A549 (cell line): Measurements from ENCODE around the gene ABCA4. TPM values are rescaled to one million over a fixed set of nuclear protein-coding genes. Genes with fewer than 3 reads are reported as not detected.
A peak's percentile ranks its signal among the peaks of the same experiment; 100 is the strongest.

Source experiments
- ATAC-seq, 2 experiments: fragments of 200-7000 bp in 1 of 2; fragments of >200 bp in 1 of 2; cut with Nextera tagmentation in 1 of 2; cut with Tn5 transposase in 1 of 2; 3 replicates each; pipeline versions ENCODE4 v1.8.0 to v1.9.1; 2018 to 2020; ENCODE audit warnings: mild to moderate bottlenecking in 1 of 2, moderate library complexity in 1 of 2
- CTCF ChIA-PET: fragments of 300-600 bp; sonication (Branson Sonifier 250); formaldehyde crosslinking; extraction: SDS; loops from one replicate; lab custom pipeline; 2021; ENCODE audit warnings: antibody characterized with exemption, inconsistent platforms; lab: Yijun Ruan, JAX
- POLR2A ChIA-PET: fragments of 350-600 bp; formaldehyde crosslinking; extraction: SDS; loops from one replicate; lab custom pipeline; 2021; ENCODE audit warnings: antibody characterized with exemption, inconsistent platforms; lab: Yijun Ruan, JAX
- DNase-seq, 2 experiments: peaks; one replicate each; pipeline versions ENCODE4 v3.0.0 to v3.0.0-alpha.2; 2011 to 2016; ENCODE audit warnings: low read depth in 1 of 2, low spot score in 1 of 2
- FAIRE-seq: peaks from 2 replicates; lab custom pipeline; 2011; peaks lifted over from hg19 to GRCh38; lab: Jason Lieb, UNC
- H3K27ac ChIP-seq, 2 experiments: fragments of >200 bp; sonication (Bioruptor Twin); formaldehyde crosslinking; 3 replicates each; pipeline ENCODE4 v1.5.1; 2016 to 2017
- H3K4me1 ChIP-seq: fragments of >200 bp; sonication (Bioruptor Twin); formaldehyde crosslinking; 3 replicates; pipeline ENCODE4 v1.6.1; 2016
- H3K4me2 ChIP-seq: fragments of >200 bp; sonication (Bioruptor Twin); formaldehyde crosslinking; 3 replicates; pipeline ENCODE4 v1.6.1; 2016
- H3K4me3 ChIP-seq: fragments of >200 bp; sonication (Bioruptor Twin); formaldehyde crosslinking; 3 replicates; pipeline ENCODE4 v1.5.1; 2016
- H3K9me3 ChIP-seq: fragments of >200 bp; sonication (Bioruptor Twin); formaldehyde crosslinking; 3 replicates; pipeline ENCODE4 v1.6.1; 2016
- BHLHE40 ChIP-seq: IDR thresholded peaks from 2 replicates; pipeline ENCODE4 v1.6.1; 2012; ENCODE audit warnings: low read depth, low read length, inconsistent platforms
- CEBPB ChIP-seq, 2 experiments: fragments of >200 bp in 1 of 2; sonication (Bioruptor Twin) in 1 of 2; formaldehyde crosslinking in 1 of 2; IDR thresholded peaks; 2 replicates each; pipeline ENCODE4 v1.6.1; 2012 to 2016
- CTCF ChIP-seq: fragments of >200 bp; sonication (Bioruptor Twin); formaldehyde crosslinking; IDR thresholded peaks from 3 replicates; pipeline ENCODE4 v1.5.1; 2016
- EHF ChIP-seq: fragments of 250-450 bp; sonication (Bioruptor Pico); IDR thresholded peaks from 2 replicates; pipeline ENCODE4 v1.5.0; 2020; ENCODE audit warnings: mild to moderate bottlenecking
- ELK1 ChIP-seq: fragments of 150-350 bp; IDR thresholded peaks from 2 replicates; pipeline ENCODE4 v1.6.1; 2014; ENCODE audit warnings: low read depth, mild to moderate bottlenecking, low read length
- EP300 ChIP-seq, 2 experiments: fragments of >200 bp; sonication (Bioruptor Twin); formaldehyde crosslinking; IDR thresholded peaks; 2 replicates in 1 of 2; 3 replicates in 1 of 2; pipeline ENCODE4 v1.6.1; 2016 to 2017
- FOSL2 ChIP-seq, 2 experiments: fragments of 450-650 bp in 1 of 2; fragments of >200 bp in 1 of 2; sonication (Bioruptor Twin) in 1 of 2; formaldehyde crosslinking; IDR thresholded peaks; 2 replicates each; pipeline versions ENCODE4 v1.5.0 to v1.6.1; 2016 to 2020; ENCODE audit warnings: mild to moderate bottlenecking in 1 of 2, moderate library complexity in 1 of 2
- GATA3 ChIP-seq: IDR thresholded peaks from 2 replicates; pipeline ENCODE4 v1.6.1; 2012; ENCODE audit warnings: borderline replicate concordance
- HOXB5 ChIP-seq: fragments of 250-450 bp; sonication (Bioruptor Pico); IDR thresholded peaks from 2 replicates; pipeline ENCODE4 v1.5.0; 2020; ENCODE audit warnings: mild to moderate bottlenecking, moderate library complexity
- JUN ChIP-seq, 2 experiments: fragments of >200 bp; sonication (Bioruptor Twin); formaldehyde crosslinking; IDR thresholded peaks; 2 replicates in 1 of 2; 3 replicates in 1 of 2; pipeline ENCODE4 v1.6.1; 2016 to 2017
- JUNB ChIP-seq: fragments of >200 bp; sonication (Bioruptor Twin); formaldehyde crosslinking; IDR thresholded peaks from 2 replicates; pipeline ENCODE4 v1.6.1; 2016
- KDM1A ChIP-seq: fragments of 200-600 bp; sonication (generic); IDR thresholded peaks from 2 replicates; pipeline ENCODE4 v1.6.1; 2016; ENCODE audit warnings: low read depth, mild to moderate bottlenecking
- MAFK ChIP-seq: fragments of 450-650 bp; IDR thresholded peaks from 2 replicates; pipeline ENCODE4 v1.6.1; 2014; ENCODE audit not compliant: partially characterized antibody
- NFE2L2 ChIP-seq: fragments of 150-350 bp; conservative IDR thresholded peaks from 2 replicates; pipeline ENCODE4 v1.6.1; 2014; ENCODE audit warnings: low read length
- PHF8 ChIP-seq: fragments of 200-600 bp; sonication (generic); IDR thresholded peaks from 2 replicates; pipeline ENCODE4 v1.6.1; 2016; ENCODE audit warnings: low read depth, mild to moderate bottlenecking, antibody characterized with exemption, moderate library complexity, borderline replicate concordance
- RAD21 ChIP-seq, 2 experiments: fragments of >200 bp in 1 of 2; sonication (Bioruptor Twin) in 1 of 2; formaldehyde crosslinking in 1 of 2; IDR thresholded peaks in 1 of 2; conservative IDR thresholded peaks in 1 of 2; 2 replicates in 1 of 2; 3 replicates in 1 of 2; pipeline ENCODE4 v1.6.1; 2012 to 2018; ENCODE audit warnings: inconsistent platforms in 1 of 2
- RARB ChIP-seq: fragments of 250-450 bp; sonication (Bioruptor Pico); IDR thresholded peaks from 2 replicates; pipeline ENCODE4 v1.8.0; 2021; ENCODE audit warnings: mild to moderate bottlenecking, moderate library complexity
- RCOR1 ChIP-seq: fragments of 150-350 bp; IDR thresholded peaks from 2 replicates; pipeline ENCODE4 v1.6.1; 2014; ENCODE audit warnings: antibody characterized with exemption, low read length, low read depth
- TP53 ChIP-seq: fragments of 250-450 bp; sonication (Bioruptor Pico); IDR thresholded peaks from 2 replicates; pipeline ENCODE4 v1.5.0; 2021; ENCODE audit warnings: mild to moderate bottlenecking, moderate library complexity
- ZNF302 ChIP-seq: fragments of 250-450 bp; sonication (Bioruptor Pico); IDR thresholded peaks from 2 replicates; pipeline ENCODE4 v1.9.0; 2021; ENCODE audit warnings: inconsistent platforms, mild to moderate bottlenecking, moderate library complexity
- WGBS: methylation state at CpG from one replicate; pipeline ENCODE4 v1.1.6; 2017; ENCODE audit errors: missing lambda C conversion rate; 5-methylcytosine and 5-hydroxymethylcytosine counted together
- polyA plus RNA-seq, 4 experiments: library from polyadenylated mRNA; depleted of rRNA in 3 of 4; stranded (reverse); fragments of >200 nt; fragmentation: RNase III in 1 of 4; extraction: RNeasy Plus Mini Kit Qiagen cat#74134 plus additional on column Dnase treatment in 1 of 4; gene quantifications; 2 replicates in 3 of 4; 3 replicates in 1 of 4; pipeline ENCODE4 v1.2.3, GENCODE V29; 2011 to 2017

The ABCA4 gene
- polyA plus RNA-seq, 2 of the 4 experiments (the other 2 are of a cell fraction), result 0.05 to 0.23 TPM

- no peak for FAIRE-seq
- Histone ChIP-seq H3K9me3 (no peaks in the 10 kb centered on the region), H3K4me2 (peak overlapping the region; percentile 81), H3K4me3 (no peak overlapping the region), H3K4me1 (peaks cover 52% of the 10 kb centered on the region), H3K27ac (peak overlapping the region; percentile 89 to 95)
- POLR2A ChIA-PET, result interaction anchor here (1.8 kb wide), 1 partner anchor 57 kb away, joined by 6 read pairs; no protein-coding TSS in a partner anchor
- ATAC-seq, result peak; percentile 10 to 17; a peak in 4 of 6 replicates
- no peak for DNase-seq
- TF ChIP-seq BHLHE40, result no peak
- no peak for TF ChIP-seq PHF8
- no peak for TF ChIP-seq RAD21 (conservative IDR thresholded peaks at IDR 0.05 in 1 of 2, IDR thresholded peaks at IDR 0.05 in 1 of 2)
- no peak for TF ChIP-seq NFE2L2
- TF ChIP-seq JUN (IDR thresholded peaks at IDR 0.05), result no peak
- no peak for TF ChIP-seq ELK1
- TF ChIP-seq MAFK, result no peak
- no peak for TF ChIP-seq CTCF
- TF ChIP-seq RARB (CRISPR knock-in tag), result no peak
- no peak for TF ChIP-seq EHF (CRISPR knock-in tag)
- TF ChIP-seq ZNF302 (CRISPR knock-in tag), result no peak
- TF ChIP-seq TP53 (CRISPR knock-in tag), result no peak
- CTCF ChIA-PET, result interaction anchor here (1.9 kb wide), 1 partner anchor 8 kb away, joined by 8 read pairs; no protein-coding TSS in a partner anchor
- 85% methylated on average over 2 of the region's 2 CpGs for WGBS
Measured at GRCh38 chr1:93965256-93965655, 155.7 kb downstream of the ABCA4 start.

DNA sequence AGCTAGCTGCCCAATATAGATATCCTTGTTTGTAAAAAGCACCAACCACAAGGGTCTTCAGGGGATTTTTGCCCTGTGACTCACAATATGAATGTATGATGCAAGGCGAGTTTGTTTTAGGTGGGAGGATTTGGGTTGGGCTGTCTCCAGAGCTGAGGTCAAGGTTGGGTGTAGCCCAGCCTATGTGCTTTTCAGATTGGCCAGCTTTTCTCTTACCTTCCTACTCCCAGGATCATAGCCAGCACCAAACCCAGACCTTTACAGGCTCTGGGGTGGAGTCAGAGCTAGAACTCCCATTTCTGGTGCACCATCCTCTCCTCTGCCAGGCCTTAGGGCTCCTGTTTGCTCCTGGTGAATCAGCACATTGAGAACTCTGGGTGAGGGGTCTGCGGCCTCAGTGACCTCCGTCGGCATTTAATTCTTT lies 156.2 kb downstream of the ABCA4 start:
- WGBS, result 14% methylated on average over 4 of the region's 4 CpGs
- H3K27ac ChIP-seq, result peak overlapping the region; percentile 89 to 95
- peak; percentile 25 to 91 for DNase-seq
- ChIA-PET CTCF (interaction anchor here (1.3 to 3.4 kb wide), 4 partner anchors 8 to 371 kb away, joined by 5 to 12 read pairs (median 8); no protein-coding TSS in a partner anchor), POLR2A (interaction anchor here (0.9 to 1.8 kb wide), 4 partner anchors 24 to 58 kb away, joined by 3 to 11 read pairs (median 6); partner anchors contain the start of gene GCLM)
- no peaks in the 10 kb centered on the region for H3K9me3 ChIP-seq
- no peak for FAIRE-seq
- TF ChIP-seq JUNB, result peak; percentile 40; the same call in 1 of the 2 replicates
- TF ChIP-seq EP300 (IDR thresholded peaks at IDR 0.05), result peak in 1 of 2 experiments; percentile 49; a peak in 1 of 5 replicates
- no peak for TF ChIP-seq KDM1A
- no peak for TF ChIP-seq HOXB5
- 0 out of 2 replicates have a peak, but pooled peaks have one; percentile 29 for TF ChIP-seq FOSL2 (IDR thresholded peaks at IDR 0.05)
- TF ChIP-seq FOSL2 (CRISPR knock-in tag; IDR thresholded peaks at IDR 0.05), result peak; percentile 85
- TF ChIP-seq GATA3, result peak; percentile 48; the same call in 1 of the 2 replicates
- TF ChIP-seq CEBPB (IDR thresholded peaks at IDR 0.05), result peak; percentile 16 to 83; a peak in 1 of 4 replicates
- no peak overlapping the region for H3K4me3 ChIP-seq
- H3K4me1 ChIP-seq, result peaks cover 52% of the 10 kb centered on the region
- ATAC-seq, result peak; percentile 77 to 91
- H3K4me2 ChIP-seq, result peak overlapping the region; percentile 81

DNA sequence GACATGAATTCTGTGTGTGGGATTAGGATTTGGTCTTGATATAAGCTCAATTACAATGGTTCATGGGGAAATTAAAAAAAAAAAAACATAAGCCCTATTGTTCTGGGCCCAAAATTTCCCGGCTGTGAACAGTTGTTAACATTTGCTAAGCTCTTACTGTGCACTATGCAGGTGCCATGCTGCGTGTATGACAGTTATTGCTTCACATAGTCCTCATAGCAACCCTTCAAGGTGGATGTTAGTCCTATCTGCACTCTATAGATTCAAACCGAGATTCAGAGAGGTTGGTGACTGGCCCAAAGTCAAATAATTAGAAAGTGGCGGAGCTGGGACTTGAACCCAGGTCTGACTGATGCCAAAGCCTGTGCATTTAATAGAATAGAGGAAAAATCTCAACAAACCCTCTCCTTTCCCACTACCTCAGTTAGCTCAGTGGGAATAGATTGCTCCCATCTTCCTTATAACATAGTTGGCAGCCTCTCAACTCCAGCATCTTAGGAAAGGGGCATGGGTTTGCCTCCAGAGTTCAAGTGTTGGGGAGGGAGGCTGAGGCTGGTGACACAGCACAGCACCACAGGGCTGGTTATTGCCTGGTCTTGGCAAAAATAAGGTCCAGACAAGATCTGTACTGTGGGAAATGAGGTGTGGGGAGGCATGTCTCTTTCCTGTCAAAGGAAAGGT lies 156.7 kb downstream of the ABCA4 start:
- no peak for DNase-seq
- Histone ChIP-seq H3K4me1 (peaks cover 52% of the 10 kb centered on the region), H3K4me2 (peak overlapping the region; percentile 81), H3K4me3 (no peak overlapping the region; the same call in 2 of the 3 replicates), H3K27ac (peak overlapping the region; percentile 89 to 95), H3K9me3 (no peaks in the 10 kb centered on the region)
- ATAC-seq, result peak; percentile 57 to 76
- TF ChIP-seq RCOR1, result no peak
- peak; percentile 21; the same call in 1 of the 2 replicates for TF ChIP-seq TP53 (CRISPR knock-in tag)
- WGBS, result 56% methylated on average over 4 of the region's 4 CpGs
- ChIA-PET CTCF (interaction anchor here (0.7 to 3.4 kb wide), 7 partner anchors 9 to 891 kb away, joined by 3 to 12 read pairs (median 5); no protein-coding TSS in a partner anchor), POLR2A (interaction anchor here (0.6 to 1.8 kb wide), 8 partner anchors 9 to 62 kb away, joined by 3 to 11 read pairs (median 5); partner anchors contain the start of gene GCLM)
- no peak for FAIRE-seq
